Measurements from ENCODE around the gene PRTFDC1.

- TF ChIP-seq, protein P1, sequence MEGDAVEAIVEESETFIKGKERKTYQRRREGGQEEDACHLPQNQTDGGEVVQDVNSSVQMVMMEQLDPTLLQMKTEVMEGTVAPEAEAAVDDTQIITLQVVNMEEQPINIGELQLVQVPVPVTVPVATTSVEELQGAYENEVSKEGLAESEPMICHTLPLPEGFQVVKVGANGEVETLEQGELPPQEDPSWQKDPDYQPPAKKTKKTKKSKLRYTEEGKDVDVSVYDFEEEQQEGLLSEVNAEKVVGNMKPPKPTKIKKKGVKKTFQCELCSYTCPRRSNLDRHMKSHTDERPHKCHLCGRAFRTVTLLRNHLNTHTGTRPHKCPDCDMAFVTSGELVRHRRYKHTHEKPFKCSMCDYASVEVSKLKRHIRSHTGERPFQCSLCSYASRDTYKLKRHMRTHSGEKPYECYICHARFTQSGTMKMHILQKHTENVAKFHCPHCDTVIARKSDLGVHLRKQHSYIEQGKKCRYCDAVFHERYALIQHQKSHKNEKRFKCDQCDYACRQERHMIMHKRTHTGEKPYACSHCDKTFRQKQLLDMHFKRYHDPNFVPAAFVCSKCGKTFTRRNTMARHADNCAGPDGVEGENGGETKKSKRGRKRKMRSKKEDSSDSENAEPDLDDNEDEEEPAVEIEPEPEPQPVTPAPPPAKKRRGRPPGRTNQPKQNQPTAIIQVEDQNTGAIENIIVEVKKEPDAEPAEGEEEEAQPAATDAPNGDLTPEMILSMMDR (IDR thresholded peaks at IDR 0.05; ENCODE audit: low read length): no peak
- TF ChIP-seq EZH2 (optimal IDR thresholded peaks at IDR 0.05; ENCODE audit: low read depth, low read length): no peak
Measured at GRCh38 chr10:24961582-24961981, 9.2 kb upstream of the PRTFDC1 start.
